Kidney (tissue), 14 donors: ENCODE data around the gene GRIN2A. TPM values are rescaled to one million over a fixed set of nuclear protein-coding genes. Genes with fewer than 3 reads are reported as not detected.

Experiments used
- DNase-seq, 5 donors: peaks; one replicate each; pipeline ENCODE4 v3.0.0-alpha.2; 2013 to 2020
- FAIRE-seq: peaks from 2 replicates; lab custom pipeline; 2012; peaks lifted over from hg19 to GRCh38; lab: Jason Lieb, UNC
- H3K27ac ChIP-seq, 2 donors: one replicate each; pipeline ENCODE4 v1.7.0; 2013; ENCODE audit warnings: low read depth in 2 of 2, low read length in 2 of 2, inconsistent platforms in 1 of 2
- H3K27me3 ChIP-seq: one replicate; pipeline ENCODE4 v1.7.1; 2013; ENCODE audit warnings: low read length, inconsistent platforms; ENCODE audit not compliant: control insufficient read depth, insufficient read depth
- H3K36me3 ChIP-seq, 3 donors: one replicate each; pipeline versions ENCODE4 v1.7.0 to v1.7.1; 2013; ENCODE audit warnings: low read length in 3 of 3, control low read depth in 1 of 3, inconsistent platforms in 1 of 3; ENCODE audit not compliant: insufficient read depth in 3 of 3, control insufficient read depth in 2 of 3
- H3K4me1 ChIP-seq, 3 donors: one replicate each; pipeline versions ENCODE4 v1.7.0 to v1.7.1; 2013; ENCODE audit warnings: low read length in 3 of 3, inconsistent platforms in 1 of 3, low read depth in 1 of 3; ENCODE audit not compliant: control insufficient read depth in 2 of 3, insufficient read depth in 2 of 3
- H3K4me3 ChIP-seq, 3 donors: one replicate each; pipeline versions ENCODE4 v1.7.0 to v1.8.1; 2013; ENCODE audit warnings: low read length in 3 of 3, control low read depth in 1 of 3, inconsistent platforms in 1 of 3
- H3K9ac ChIP-seq, 3 donors: one replicate each; pipeline versions ENCODE4 v1.7.0 to v1.7.1; 2013; ENCODE audit warnings: low read length in 3 of 3, control low read depth in 1 of 3, inconsistent platforms in 1 of 3
- H3K9me3 ChIP-seq, 3 donors: one replicate each; pipeline versions ENCODE4 v1.7.0 to v1.7.1; 2013; ENCODE audit warnings: low read length in 3 of 3, control low read depth in 1 of 3, inconsistent platforms in 1 of 3; ENCODE audit not compliant: control insufficient read depth in 2 of 3, insufficient read depth in 1 of 3
- CTCF ChIP-seq: IDR thresholded peaks from 3 replicates; pipeline ENCODE4 v1.5.1; 2012; ENCODE audit warnings: mild to moderate bottlenecking, moderate library complexity, borderline replicate concordance; ENCODE audit not compliant: insufficient read depth; ENCODE audit errors: extremely low read depth
- intact Hi-C: fragments of 100-400 bp; cut with DNase I; formaldehyde crosslinking; loops from one replicate; pipeline ENCODE4 v1.11.1; 2022
- polyA plus RNA-seq: library from polyadenylated mRNA; stranded (reverse); fragments of 350-450 nt; fragmentation: Illumina TruSeq; extraction: RNeasy Lipid Tissue Mini Kit (QIAGEN cat#74804); gene quantifications from one replicate; pipeline ENCODE4 v1.2.3, GENCODE V29; 2014; ENCODE audit warnings: low read depth, low replicate concordance; ENCODE audit not compliant: insufficient read depth
- total RNA-seq: library from RNA; stranded (reverse); fragmentation: NEBNext Ultra II Directional; extraction: Animal tissue kit (Norgen Biotek cat#: 25700); gene quantifications from one replicate; pipeline ENCODE4 v1.2.1, GENCODE V29; 2021
- donor health status: control.
- donor health status: control.
- donor health status: control.
- donor health status: control.
- donor health status: control.
- donor health status: DM: yes; HTN: yes; CAD: no.
- donor health status: Normal renal cell carcinoma (clear cell type).

Gene GRIN2A
- total and polyA plus RNA-seq, 2 donors from 2014 or later, result 0.28 to 6.5 TPM

DNA sequence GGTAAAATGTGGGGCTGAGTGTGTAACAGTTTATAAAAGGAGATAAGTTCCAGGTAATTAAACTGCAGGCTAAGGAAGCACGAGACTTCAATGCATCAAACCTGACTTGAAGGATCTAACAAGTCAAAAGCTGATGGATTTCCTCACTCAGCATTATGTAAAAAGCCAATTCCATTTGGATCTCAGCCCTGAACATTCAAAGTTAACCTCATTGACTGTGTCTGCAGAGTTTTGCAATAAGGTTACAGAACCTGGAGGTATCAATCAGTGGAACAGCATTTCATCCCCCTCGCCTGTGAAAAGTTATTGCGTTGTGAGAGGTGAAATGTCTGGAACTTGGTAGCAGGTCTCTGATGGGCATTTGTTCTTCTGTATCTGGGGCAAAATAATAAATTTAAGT lies 317.8 kb downstream of the GRIN2A start:
- intact Hi-C loops, result no loop called here

GRCh38 chr16:9862327-9862726 lies 319.9 kb downstream of the GRIN2A start:
- H3K27me3 ChIP-seq, result no peaks in the 10 kb centered on the region
- H3K27ac ChIP-seq, result no peak overlapping the region
- no peaks in the 10 kb centered on the region for H3K9me3 ChIP-seq
- H3K36me3 ChIP-seq, result no peaks in the 10 kb centered on the region
- intact Hi-C loops, result no loop called here
- H3K4me3 ChIP-seq, result no peak overlapping the region
- H3K9ac ChIP-seq, result no peak overlapping the region
- no peaks in the 10 kb centered on the region for H3K4me1 ChIP-seq
- DNase-seq (no peak), FAIRE-seq (no peak)
- no peak for TF ChIP-seq CTCF

More for the DNA sequence above, 317.8 kb downstream of the GRIN2A start:
- Histone ChIP-seq H3K36me3 (no peaks in the 10 kb centered on the region), H3K9ac (no peak overlapping the region), H3K4me1 (no peaks in the 10 kb centered on the region), H3K9me3 (no peaks in the 10 kb centered on the region), H3K4me3 (no peak overlapping the region), H3K27ac (no peak overlapping the region), H3K27me3 (no peaks in the 10 kb centered on the region)
- FAIRE-seq (no peak), DNase-seq (no peak)
- no peak for TF ChIP-seq CTCF

GRCh38 chr16:9860876-9861275 lies 321.4 kb downstream of the GRIN2A start:
- intact Hi-C loops, result no loop called here
- no peak for TF ChIP-seq CTCF

GRCh38 chr16:9859701-9860327 lies 322.4 kb downstream of the GRIN2A start:
- intact Hi-C loops, result no loop called here
- TF ChIP-seq CTCF, result no peak
- no peaks in the 10 kb centered on the region for H3K36me3 ChIP-seq
- H3K9me3 ChIP-seq, result no peaks in the 10 kb centered on the region
- H3K9ac ChIP-seq, result no peak overlapping the region
- no peak overlapping the region for H3K27ac ChIP-seq
- no peaks in the 10 kb centered on the region for H3K4me1 ChIP-seq
- FAIRE-seq, result no peak
- no peaks in the 10 kb centered on the region for H3K27me3 ChIP-seq
- no peak for DNase-seq
- H3K4me3 ChIP-seq, result no peak overlapping the region

More at GRCh38 chr16:9860876-9861275, 321.4 kb downstream of the GRIN2A start:
- H3K4me1 ChIP-seq, result no peaks in the 10 kb centered on the region
- H3K27ac ChIP-seq, result no peak overlapping the region
- peak in 1 of 5 donors; percentile 13 for DNase-seq
- FAIRE-seq, result no peak
- H3K9me3 ChIP-seq, result no peaks in the 10 kb centered on the region
- H3K36me3 ChIP-seq, result no peaks in the 10 kb centered on the region
- no peak overlapping the region for H3K9ac ChIP-seq
- no peak overlapping the region for H3K4me3 ChIP-seq
- H3K27me3 ChIP-seq, result no peaks in the 10 kb centered on the region
